Measurements from ENCODE around the gene STARD13.

Gene STARD13

GRCh38 chr13:33109271-33109697, 176.3 kb downstream of the STARD13 start:
- no peak for DNase-seq

GRCh38 chr13:33108620-33109019, 176.9 kb downstream of the STARD13 start:
- DNase-seq: no peak

- no peak for DNase-seq
Measured at GRCh38 chr13:33107361-33107760, 178.2 kb downstream of the STARD13 start.

DNA sequence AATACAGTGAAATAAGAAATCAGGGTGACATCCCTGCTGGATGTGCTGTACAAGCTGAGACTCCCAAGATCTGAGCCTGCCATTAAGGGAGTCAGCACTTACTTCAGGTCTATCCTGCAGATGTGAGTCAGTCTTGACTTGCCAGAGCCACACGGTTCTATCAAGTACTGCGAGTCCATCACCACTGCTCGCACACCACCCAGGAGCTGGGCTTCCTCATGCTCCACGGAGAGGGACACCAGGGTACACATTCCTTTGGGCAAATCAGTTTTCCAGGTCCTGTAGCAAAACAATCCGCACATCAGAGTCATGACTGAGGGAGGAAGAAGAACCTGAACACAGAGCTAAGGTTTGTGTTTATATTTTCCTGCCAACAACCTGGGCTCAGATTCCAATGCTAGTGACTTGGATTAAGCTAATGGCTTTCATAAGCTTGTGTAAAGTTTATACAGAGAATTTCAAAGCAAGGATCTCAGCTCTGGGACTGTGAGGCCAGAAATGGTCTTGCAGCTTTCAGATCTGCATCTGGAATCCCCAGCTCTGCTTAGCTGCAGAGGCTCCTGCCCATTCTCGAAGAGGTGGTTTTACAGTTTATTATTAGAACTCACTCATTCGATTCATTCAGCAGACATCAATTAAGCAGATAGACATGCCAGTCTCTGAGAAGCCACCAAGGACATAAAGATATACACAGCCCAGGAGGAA, 178.7 kb downstream of the STARD13 start:
- no peak for DNase-seq

DNA sequence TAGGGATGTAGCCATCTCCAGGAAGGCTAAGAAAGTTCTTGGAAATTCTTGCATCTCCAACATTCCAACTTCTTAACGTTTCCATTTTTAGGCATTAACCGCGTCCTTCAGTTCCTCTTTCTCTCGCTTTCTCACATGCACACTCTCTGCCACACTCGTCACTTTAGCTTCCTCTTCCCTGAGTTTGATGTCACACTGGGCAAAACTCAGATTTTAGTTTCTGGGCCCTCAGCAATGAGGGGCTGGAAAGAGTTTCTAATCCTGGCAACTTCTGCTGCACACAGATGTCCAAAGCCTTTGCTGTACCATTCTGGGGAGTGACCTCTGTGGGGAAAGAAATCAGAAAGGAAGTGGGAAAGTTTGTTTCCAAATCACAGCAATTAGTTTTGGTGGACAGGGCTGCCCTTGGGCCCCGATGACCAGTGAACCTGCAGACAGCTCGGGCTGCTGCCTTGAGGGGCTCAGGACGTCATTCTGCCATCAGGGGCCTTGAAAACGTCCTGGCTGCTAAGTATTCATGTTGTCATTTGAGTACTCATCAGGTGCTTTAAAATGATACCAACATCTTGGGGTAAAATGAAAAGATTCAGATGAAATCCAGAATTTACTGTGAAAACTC, 180.1 kb downstream of the STARD13 start:
- no peak for DNase-seq

GRCh38 chr13:33103457-33103856, 182.1 kb downstream of the STARD13 start:
- no peak for DNase-seq

DNA sequence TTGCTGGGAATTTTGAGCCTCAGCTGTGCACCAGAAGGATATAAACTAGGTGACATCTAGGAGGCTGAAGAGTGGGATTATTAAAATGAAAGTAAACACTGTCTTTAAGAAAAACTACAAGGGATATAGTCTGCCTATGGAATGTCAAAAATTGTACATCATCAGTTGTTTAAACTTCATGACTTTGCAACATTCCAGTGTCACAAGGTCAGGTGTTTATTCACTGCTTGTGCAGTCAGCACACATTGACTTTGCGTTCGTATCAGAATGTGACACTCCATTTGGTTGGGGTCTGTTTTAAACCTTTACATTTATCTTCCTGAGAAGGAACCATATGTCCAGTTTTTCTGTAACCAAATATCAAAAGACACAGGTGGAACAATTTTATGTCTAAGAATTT, 183.7 kb downstream of the STARD13 start:
- DNase-seq: no peak

GRCh38 chr13:33100886-33101285, 184.7 kb downstream of the STARD13 start:
- DNase-seq: no peak

- no peak for DNase-seq
Measured at GRCh38 chr13:33099860-33100259, 185.7 kb downstream of the STARD13 start.

GRCh38 chr13:33096886-33097605, 188.5 kb downstream of the STARD13 start:
- DNase-seq: no peak

DNA sequence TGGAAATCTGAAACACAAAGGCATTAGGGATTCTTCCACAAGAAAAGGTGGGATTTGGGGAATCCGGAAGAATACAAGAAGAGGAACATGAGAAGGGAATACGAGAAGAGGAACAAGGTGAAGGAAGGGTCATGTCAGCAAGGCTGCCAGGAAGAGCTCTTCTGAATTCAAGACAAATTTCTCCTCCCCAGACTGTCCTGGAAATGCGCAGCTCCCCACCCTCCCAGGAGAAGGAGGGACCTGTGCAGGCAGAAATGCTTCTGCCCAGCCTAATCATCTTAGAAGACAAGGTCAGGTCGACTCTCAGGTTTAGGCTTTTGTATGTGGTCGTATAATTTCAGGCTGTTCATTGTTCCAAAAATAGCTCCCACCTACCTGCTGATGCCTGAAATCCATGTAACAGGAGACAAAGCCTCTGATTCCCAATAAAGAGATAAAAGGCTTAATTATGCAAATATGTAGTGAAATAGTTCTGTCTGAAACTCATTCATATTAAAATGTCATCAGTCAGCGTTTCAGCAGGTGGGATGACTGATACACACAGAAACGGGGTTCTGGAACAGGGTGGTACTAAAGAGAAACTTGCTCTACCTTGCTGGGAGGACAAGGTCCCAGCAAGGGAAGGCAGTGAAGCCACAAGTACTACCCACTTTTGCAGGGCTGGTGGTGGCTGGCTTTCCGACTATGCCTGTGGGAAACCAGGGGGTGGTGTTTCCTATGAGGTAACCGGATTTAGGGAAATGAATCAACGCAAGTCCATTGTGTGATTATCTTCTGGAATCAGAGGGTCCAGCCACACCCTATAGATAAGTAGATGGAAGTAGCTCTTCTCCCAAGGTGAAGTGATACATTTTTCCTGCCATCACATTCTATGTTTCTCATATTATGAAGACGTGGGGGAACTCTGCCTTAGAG, 193.2 kb downstream of the STARD13 start:
- DNase-seq: no peak

DNA sequence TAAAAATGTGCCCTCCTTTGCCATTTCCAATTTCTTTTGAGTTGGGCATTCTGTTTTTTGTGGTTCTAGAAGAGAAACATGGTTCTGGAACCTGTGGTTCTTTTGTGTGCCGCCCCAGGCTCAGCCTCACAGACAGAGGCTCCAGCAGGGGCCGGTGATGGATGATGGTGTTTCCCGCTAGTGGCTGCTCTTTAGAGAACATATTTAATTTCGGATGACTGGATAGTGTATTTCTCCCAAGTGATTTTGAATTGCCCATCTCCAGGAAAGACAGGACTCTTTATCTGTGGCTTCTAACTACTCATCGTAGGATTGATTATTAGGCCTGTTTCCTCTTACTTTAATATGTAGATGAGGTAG, 194.2 kb downstream of the STARD13 start:
- no peak for DNase-seq

DNA sequence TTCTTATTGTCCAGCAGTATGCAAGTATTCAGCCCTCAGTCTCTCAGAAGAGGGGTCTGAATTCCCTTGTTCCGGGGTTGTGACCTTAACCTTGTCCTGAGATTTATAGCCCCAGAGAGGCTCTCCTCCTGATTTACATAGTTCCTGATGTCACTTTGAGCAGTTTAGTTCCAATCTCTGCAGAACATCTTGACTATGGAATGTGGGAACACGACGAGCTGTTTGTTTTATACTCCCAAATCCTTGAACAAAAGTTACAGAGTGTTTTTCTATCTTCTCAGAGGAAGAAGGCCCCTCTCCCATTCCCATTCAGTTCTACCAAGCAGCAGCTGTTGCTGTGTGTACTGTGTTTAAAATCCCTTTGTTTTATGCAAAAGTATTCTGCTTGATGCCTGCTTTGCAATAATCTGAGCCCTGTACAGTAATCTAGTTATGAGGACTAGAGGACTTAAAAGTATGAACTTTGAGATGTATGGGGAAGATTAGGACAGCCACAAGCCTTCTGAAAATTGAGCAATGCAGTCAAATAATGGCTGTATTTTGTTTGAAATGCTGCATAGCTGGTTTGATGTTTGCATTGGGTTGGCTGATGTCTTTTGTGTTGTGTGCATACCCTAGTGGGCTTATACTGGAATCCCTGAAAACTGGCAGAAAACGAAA, 194.7 kb downstream of the STARD13 start:
- DNase-seq: no peak

DNA sequence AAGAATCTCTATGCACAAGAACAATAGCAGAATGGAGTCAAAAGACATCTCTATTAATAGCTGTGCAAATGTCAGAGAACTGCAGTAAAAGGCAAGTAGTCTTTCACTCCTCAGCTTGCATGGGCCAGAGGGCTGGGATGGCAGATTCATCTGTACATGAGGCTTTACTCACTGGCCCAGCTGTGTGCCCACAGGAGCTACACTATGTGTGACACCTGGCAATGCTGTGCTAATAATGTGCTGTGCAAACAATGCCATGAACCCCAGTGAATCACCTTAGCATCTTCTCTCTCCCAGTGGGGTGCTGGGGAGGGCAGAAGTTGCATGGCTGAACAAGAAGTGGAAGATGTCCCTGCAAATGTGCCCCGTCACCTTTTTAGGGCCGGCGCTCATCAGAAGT, 196.2 kb downstream of the STARD13 start:
- DNase-seq: no peak

DNA sequence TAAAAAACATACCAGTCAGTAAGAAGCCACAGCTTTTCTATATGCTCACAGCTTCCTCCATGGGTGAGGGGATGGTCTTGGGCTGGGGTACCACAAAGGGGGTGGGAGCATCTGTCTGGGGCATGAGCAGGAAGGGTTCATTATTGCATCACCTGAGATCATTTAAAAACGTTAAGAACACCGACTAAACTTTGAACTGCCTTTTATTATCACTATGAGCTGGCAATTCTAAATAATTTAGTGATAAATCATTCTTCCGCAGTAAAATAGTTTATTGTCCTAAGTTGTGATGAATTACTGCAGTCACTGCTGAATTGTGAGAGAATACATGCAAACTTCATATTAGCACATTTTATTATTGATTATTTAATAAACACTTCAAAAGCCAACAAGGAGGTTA, 197.8 kb downstream of the STARD13 start:
- no peak for DNase-seq

DNA sequence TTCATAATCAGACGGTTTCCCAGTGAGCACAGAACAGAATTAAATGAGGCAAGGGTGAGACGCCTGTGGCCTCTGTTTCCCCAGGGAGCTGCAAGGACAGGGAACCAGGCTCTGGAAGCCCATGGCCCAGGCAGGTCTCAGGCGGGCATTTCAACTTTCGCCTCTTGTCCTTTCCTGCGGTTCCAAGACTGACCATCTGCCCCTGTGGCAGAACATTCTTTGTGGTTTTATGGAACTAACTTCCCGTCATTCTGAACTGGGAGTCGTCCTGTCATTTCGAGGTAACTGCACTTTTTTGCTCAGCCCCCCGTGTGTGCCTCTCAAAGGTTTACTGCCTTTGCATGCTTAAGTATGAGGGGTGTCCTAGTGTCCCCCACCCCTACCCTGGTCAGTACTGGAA, 198.5 kb downstream of the STARD13 start:
- DNase-seq: no peak

DNA sequence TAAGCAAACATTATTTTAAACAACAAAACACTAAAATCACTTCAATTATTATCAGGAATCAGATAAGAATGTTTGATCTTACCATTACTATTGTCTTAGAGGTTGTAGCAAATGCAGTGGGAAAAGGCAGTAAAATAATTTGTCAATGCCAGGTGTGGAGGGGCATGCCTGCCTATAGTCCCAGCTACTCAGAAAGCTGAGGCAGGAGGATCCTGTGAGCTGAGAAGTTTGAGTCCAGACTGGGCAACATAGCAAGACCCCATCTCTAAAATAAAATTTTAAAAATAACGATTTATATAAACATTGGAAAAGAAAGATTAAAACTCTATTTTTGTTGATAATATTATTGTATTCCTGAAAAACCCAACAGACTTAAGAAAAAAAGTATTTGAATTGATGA, 202.5 kb downstream of the STARD13 start:
- DNase-seq: no peak

- no peak for DNase-seq
Measured at GRCh38 chr13:33081666-33082065, 203.9 kb downstream of the STARD13 start.

GRCh38 chr13:33080972-33081590, 204.5 kb downstream of the STARD13 start:
- DNase-seq: no peak

DNA sequence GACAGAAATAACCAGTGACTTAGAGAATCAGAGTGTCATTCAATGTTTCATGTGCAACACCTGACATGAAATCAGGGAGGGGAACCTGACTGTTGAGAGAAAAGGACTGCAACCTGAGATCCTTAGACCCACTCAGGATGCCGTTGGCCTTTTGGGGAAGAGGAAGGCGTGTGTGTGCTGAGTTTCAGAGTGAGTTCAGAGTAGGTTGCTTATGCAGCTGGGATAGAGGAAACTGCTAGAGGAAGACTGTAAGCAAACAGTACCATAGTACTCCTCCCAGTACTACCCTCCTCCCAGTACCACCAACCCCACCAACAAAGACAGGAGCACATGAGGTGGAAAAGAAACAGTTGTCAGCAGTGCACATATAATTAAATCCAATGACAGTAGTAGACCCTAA, 205.6 kb downstream of the STARD13 start:
- DNase-seq: no peak

DNA sequence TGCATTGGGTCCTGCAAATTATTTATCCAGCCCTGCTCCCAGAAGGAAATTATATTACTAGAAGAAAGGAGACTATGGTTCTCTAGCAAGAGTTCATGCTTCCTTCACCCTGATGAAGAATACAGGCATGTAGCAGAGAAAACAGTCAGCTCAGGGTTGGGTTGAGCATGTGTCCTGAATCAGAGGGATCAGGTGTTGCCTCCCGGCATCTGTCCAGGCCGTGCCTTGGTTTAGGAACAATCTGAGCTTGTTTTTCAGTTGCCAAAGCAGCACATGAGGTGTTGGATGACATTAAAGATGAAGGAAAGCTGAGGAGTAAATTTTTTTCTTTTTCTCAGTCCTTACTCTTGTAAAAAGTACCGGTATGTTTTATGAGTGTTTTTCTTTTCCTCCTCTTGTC, 207.3 kb downstream of the STARD13 start:
- DNase-seq: no peak

All from amniotic stem cell (primary cell).